Neuronal stem cell (in vitro differentiated cells): ENCODE results near the gene TRIM41.

ENCODE experiments used
- DNase-seq: peaks from one replicate; pipeline ENCODE4 v3.0.0-alpha.2; 2013; ENCODE audit warnings: low spot score
- H2AFZ ChIP-seq: one replicate; pipeline ENCODE4 v1.6.1; 2013; ENCODE audit warnings: mild to moderate bottlenecking, low read length, inconsistent platforms
- H2AK5ac ChIP-seq: 2 replicates; pipeline ENCODE4 v1.6.1; 2013; ENCODE audit warnings: low read depth, mild to moderate bottlenecking, inconsistent platforms, low read length, moderate library complexity, mixed read lengths
- H2BK120ac ChIP-seq: 2 replicates; pipeline ENCODE4 v1.6.1; 2013; ENCODE audit warnings: low read depth, mild to moderate bottlenecking, inconsistent platforms, low read length, moderate library complexity, mixed read lengths
- H2BK12ac ChIP-seq: one replicate; pipeline ENCODE4 v1.6.1; 2013; ENCODE audit warnings: low read length, inconsistent platforms
- H2BK15ac ChIP-seq: 2 replicates; pipeline ENCODE4 v1.6.1; 2013; ENCODE audit warnings: mild to moderate bottlenecking, low read length, inconsistent platforms, mixed read lengths
- H2BK5ac ChIP-seq: one replicate; pipeline ENCODE4 v1.6.1; 2013; ENCODE audit warnings: inconsistent platforms, mild to moderate bottlenecking, low read length, moderate library complexity
- H3K14ac ChIP-seq: one replicate; pipeline ENCODE4 v1.6.1; 2013; ENCODE audit warnings: low read length, inconsistent platforms
- H3K18ac ChIP-seq: 2 replicates; pipeline ENCODE4 v1.6.1; 2013; ENCODE audit warnings: low read length, inconsistent platforms
- H3K23ac ChIP-seq: 2 replicates; pipeline ENCODE4 v1.6.1; 2013; ENCODE audit warnings: low read depth, mild to moderate bottlenecking, mixed read lengths, low read length, inconsistent platforms; ENCODE audit not compliant: poor library complexity
- H3K27ac ChIP-seq: replicated peaks from 3 replicates; pipeline ENCODE4 v1.5.1; 2013; ENCODE audit warnings: low read length, inconsistent platforms
- H3K27me3 ChIP-seq, 3 experiments: 2 replicates each; pipeline ENCODE4 v1.6.1; 2013; ENCODE audit warnings: low read length in 3 of 3, mild to moderate bottlenecking in 2 of 3, inconsistent platforms in 1 of 3, low read depth in 1 of 3, mixed read lengths in 1 of 3, moderate library complexity in 1 of 3; ENCODE audit not compliant: control insufficient read depth in 3 of 3, insufficient read depth in 3 of 3
- H3K36me3 ChIP-seq, 2 donors: replicated peaks in 1 of 2; 2 replicates each; pipeline ENCODE4 v1.6.1; 2013; ENCODE audit warnings: low read length in 2 of 2; ENCODE audit not compliant: control insufficient read depth in 2 of 2, insufficient read depth in 2 of 2
- H3K4ac ChIP-seq: 2 replicates; pipeline ENCODE4 v1.6.1; 2013; ENCODE audit warnings: inconsistent platforms, mild to moderate bottlenecking, low read length, moderate library complexity
- H3K4me1 ChIP-seq, 2 donors: 1 replicate in 1 of 2; 2 replicates in 1 of 2; pipeline ENCODE4 v1.6.1; 2013; ENCODE audit warnings: low read length in 2 of 2, low read depth in 1 of 2; ENCODE audit not compliant: control insufficient read depth in 2 of 2, insufficient read depth in 1 of 2
- H3K4me2 ChIP-seq: one replicate; pipeline ENCODE4 v1.6.1; 2013; ENCODE audit warnings: mild to moderate bottlenecking, low read length, inconsistent platforms; ENCODE audit not compliant: insufficient read depth, poor library complexity, severe bottlenecking
- H3K4me3 ChIP-seq, 2 donors: 2 replicates each; pipeline ENCODE4 v1.5.1; 2013; ENCODE audit warnings: low read length in 2 of 2, mild to moderate bottlenecking in 2 of 2, inconsistent platforms in 1 of 2, moderate library complexity in 1 of 2
- H3K79me1 ChIP-seq: one replicate; pipeline ENCODE4 v1.6.1; 2013; ENCODE audit warnings: low read depth, mild to moderate bottlenecking, inconsistent platforms, low read length, moderate library complexity
- H3K9ac ChIP-seq: one replicate; pipeline ENCODE4 v1.6.1; 2013; ENCODE audit warnings: mild to moderate bottlenecking, low read depth, low read length, inconsistent platforms; ENCODE audit not compliant: poor library complexity
- H3K9me3 ChIP-seq, 2 donors: replicated peaks in 1 of 2; 2 replicates each; pipeline versions ENCODE3 to v1.6.1; 2013; ENCODE audit warnings: low read length in 2 of 2, mild to moderate bottlenecking in 2 of 2, inconsistent platforms in 1 of 2, low read depth in 1 of 2, mixed read lengths in 1 of 2, moderate library complexity in 1 of 2; ENCODE audit not compliant: control insufficient read depth in 2 of 2, insufficient read depth in 1 of 2
- H4K8ac ChIP-seq: one replicate; pipeline ENCODE4 v1.6.1; 2013; ENCODE audit warnings: low read depth, mild to moderate bottlenecking, inconsistent platforms, low read length, moderate library complexity
- H4K91ac ChIP-seq: one replicate; pipeline ENCODE4 v1.6.1; 2013; ENCODE audit warnings: low read length, low read depth, mild to moderate bottlenecking, inconsistent platforms; ENCODE audit not compliant: poor library complexity
- WGBS, 2 donors: extraction: QIAGEN DNeasy Blood & Tissue Kit; methylation state at CpG; one replicate each; pipeline ENCODE4 v1.1.7; 2013; ENCODE audit warnings: missing lambda C conversion rate in 2 of 2, mixed read lengths in 1 of 2; ENCODE audit not compliant: insufficient read length in 2 of 2, insufficient replicate concordance in 1 of 2; ENCODE audit errors: extremely low coverage in 2 of 2; 5-methylcytosine and 5-hydroxymethylcytosine counted together

Gene TRIM41

GRCh38 chr5:181188700-181189362 is 34.2 kb upstream of the TRIM41 start:
- peak overlapping the region; percentile 99 for H3K4me2 ChIP-seq
- no peaks in the 10 kb centered on the region for H3K36me3 ChIP-seq
- H4K91ac ChIP-seq, result no peak overlapping the region
- no peak overlapping the region for H2BK15ac ChIP-seq
- peaks cover 3 to 10% of the 10 kb centered on the region in 2 donors for H3K4me1 ChIP-seq
- no CpG with 5 or more reads among the region's 35 CpGs for WGBS, 2 donors
- H3K18ac ChIP-seq, result no peak overlapping the region
- H4K8ac ChIP-seq, result no peak overlapping the region
- no peak overlapping the region for H2BK12ac ChIP-seq
- peak overlapping the region; percentile 95 for H2AFZ ChIP-seq
- peak overlapping the region; percentile 64 for H3K27ac ChIP-seq
- no peak overlapping the region for H2AK5ac ChIP-seq
- DNase-seq, result peak; percentile 90
- no peak overlapping the region for H2BK5ac ChIP-seq
- H3K23ac ChIP-seq, result peak overlapping the region; percentile 3
- H3K9ac ChIP-seq, result peak overlapping the region; percentile 82
- H3K79me1 ChIP-seq, result no peaks in the 10 kb centered on the region
- no peak overlapping the region for H3K4ac ChIP-seq
- peak overlapping the region; percentile 84 to 95 for H3K4me3 ChIP-seq
- no peak overlapping the region for H2BK120ac ChIP-seq
- H3K9me3 ChIP-seq, result no peaks in the 10 kb centered on the region
- no peak overlapping the region for H3K14ac ChIP-seq
- peaks cover 5 to 22% (median 15%) of the 10 kb centered on the region in 3 experiments for H3K27me3 ChIP-seq

- Histone ChIP-seq H3K23ac (no peak overlapping the region), H3K18ac (no peak overlapping the region), H3K27ac (no peak overlapping the region), H3K9me3 (no peaks in the 10 kb centered on the region), H4K91ac (no peak overlapping the region), H2BK12ac (no peak overlapping the region), H2AK5ac (no peak overlapping the region), H3K4ac (no peak overlapping the region), H4K8ac (no peak overlapping the region), H2AFZ (peak overlapping the region; percentile 95), H3K14ac (no peak overlapping the region), H2BK15ac (no peak overlapping the region), H3K4me1 (peaks cover 3 to 10% of the 10 kb centered on the region in 2 donors), H3K9ac (peak overlapping the region; percentile 82), H3K27me3 (peaks cover 5 to 22% (median 15%) of the 10 kb centered on the region in 3 experiments), H3K79me1 (no peaks in the 10 kb centered on the region), H2BK120ac (no peak overlapping the region), H3K4me2 (peak overlapping the region; percentile 99), H2BK5ac (no peak overlapping the region), H3K36me3 (no peaks in the 10 kb centered on the region), H3K4me3 (peak overlapping the region; percentile 84 to 93)
- no peak for DNase-seq
- no CpG with 5 or more reads among the region's 41 CpGs for WGBS, 2 donors
Measured at GRCh38 chr5:181189363-181189961, 33.6 kb upstream of the TRIM41 start.

- peak overlapping the region; percentile 71 for H3K9ac ChIP-seq
- no CpG with 5 or more reads among the region's 52 CpGs for WGBS, 2 donors
Measured at GRCh38 chr5:181189962-181190710, 32.9 kb upstream of the TRIM41 start.

More at GRCh38 chr5:181189962-181190710, 32.9 kb upstream of the TRIM41 start:
- Histone ChIP-seq H3K36me3 (no peaks in the 10 kb centered on the region), H2BK12ac (no peak overlapping the region), H3K9me3 (no peaks in the 10 kb centered on the region), H2BK15ac (no peak overlapping the region), H4K91ac (no peak overlapping the region), H2AK5ac (peak overlapping the region; percentile 21), H3K4me2 (peak overlapping the region; percentile 99), H2BK5ac (peak overlapping the region; percentile 57), H3K14ac (no peak overlapping the region), H3K23ac (peak overlapping the region; percentile 89), H3K4ac (no peak overlapping the region), H3K27me3 (peaks cover 5 to 22% (median 15%) of the 10 kb centered on the region in 3 experiments), H3K79me1 (no peaks in the 10 kb centered on the region), H2AFZ (peak overlapping the region; percentile 95), H3K27ac (no peak overlapping the region), H2BK120ac (no peak overlapping the region), H3K4me3 (peak overlapping the region; percentile 84 to 93), H3K18ac (peak overlapping the region; percentile 40), H4K8ac (no peak overlapping the region), H3K4me1 (peaks cover 3 to 10% of the 10 kb centered on the region in 2 donors)
- no peak for DNase-seq
